Activated CD4-positive, alpha-beta T cell treated with anti-CD3 and anti-CD28 coated beads, Interleukin-2, amount 10 ng/mL, durations not matched to agents 24 days and 14 days (primary cell): ENCODE results near the gene PRKCI. TPM values are rescaled to one million over a fixed set of nuclear protein-coding genes. Genes with fewer than 3 reads are reported as not detected.

Experiments used
- DNase-seq: peaks from one replicate; pipeline ENCODE4 v3.0.0; 2022
- H3K27ac Mint-ChIP-seq: one replicate; pipeline ENCODE4 v1.8.0; 2022; ENCODE audit warnings: mild to moderate bottlenecking, mixed read lengths
- H3K27me3 Mint-ChIP-seq: one replicate; pipeline ENCODE4 v1.8.0; 2022; ENCODE audit warnings: mixed read lengths
- H3K36me3 Mint-ChIP-seq: one replicate; pipeline ENCODE4 v1.8.0; 2022; ENCODE audit warnings: low read depth, mild to moderate bottlenecking, mixed read lengths
- H3K4me1 Mint-ChIP-seq: one replicate; pipeline ENCODE4 v1.8.0; 2021; ENCODE audit warnings: mixed read lengths
- H3K4me3 Mint-ChIP-seq: one replicate; pipeline ENCODE4 v1.8.0; 2022; ENCODE audit warnings: mild to moderate bottlenecking, moderate library complexity, mixed read lengths
- H3K9me3 Mint-ChIP-seq: one replicate; pipeline ENCODE4 v1.8.0; 2021; ENCODE audit warnings: mixed read lengths
- intact Hi-C: fragments of 100-400 bp; cut with micrococcal nuclease; formaldehyde crosslinking; loops from one replicate; pipeline ENCODE4 v1.15.1; 2023
- total RNA-seq: library from RNA; stranded (reverse); gene quantifications from 2 replicates; pipeline ENCODE4 v1.2.3, GENCODE V29; 2022

Gene PRKCI
- total RNA-seq, 1 donor from 2014 or later = 19.7 TPM

- H3K4me1 Mint-ChIP-seq = peaks cover 15% of the 10 kb centered on the region
- DNase-seq = no peak
- peaks cover 4% of the 10 kb centered on the region for H3K36me3 Mint-ChIP-seq
- no peaks in the 10 kb centered on the region for H3K9me3 Mint-ChIP-seq
- H3K27ac Mint-ChIP-seq = no peak overlapping the region
- intact Hi-C loops = no loop called here
- no peak overlapping the region for H3K4me3 Mint-ChIP-seq
- peaks cover 7% of the 10 kb centered on the region for H3K27me3 Mint-ChIP-seq
Measured at GRCh38 chr3:170353485-170353884, 131.3 kb downstream of the PRKCI start.

- intact Hi-C loops = loop anchor here (5.0 kb wide), 2 partner anchors 387 to 542 kb away; partner anchors contain the start of genes LRRC34, LRRIQ4 and SEC62
- Mint-ChIP-seq H3K36me3 (peaks cover 12% of the 10 kb centered on the region), H3K4me1 (peaks cover 23% of the 10 kb centered on the region)
Measured at GRCh38 chr3:170354760-170355159, 132.5 kb downstream of the PRKCI start.

More at GRCh38 chr3:170354760-170355159, 132.5 kb downstream of the PRKCI start:
- peaks cover 7% of the 10 kb centered on the region for H3K27me3 Mint-ChIP-seq
- no peaks in the 10 kb centered on the region for H3K9me3 Mint-ChIP-seq
- H3K4me3 Mint-ChIP-seq = no peak overlapping the region
- no peak overlapping the region for H3K27ac Mint-ChIP-seq
- no peak for DNase-seq

Other genes starting within 250 kb of the PRKCI start
- 3.4 and 3.6 TPM in 2 replicates for gene GPR160, start 184.4 kb upstream of the PRKCI start, total RNA-seq
- 54.7 and 56.4 TPM in 2 replicates for gene PHC3, start 40.7 kb upstream of the PRKCI start, total RNA-seq
- gene SKIL, start 135.3 kb downstream of the PRKCI start, total RNA-seq = 23.3 TPM in 2 replicates
- not detected in 2 replicates for gene CLDN11, start 196.4 kb downstream of the PRKCI start, total RNA-seq